GM12878 (cell line): Measurements from ENCODE around the gene SIDT1. TPM values are rescaled to one million over a fixed set of nuclear protein-coding genes. Genes with fewer than 3 reads are reported as not detected.

Experiments
- ATAC-seq: fragments of 200-7000 bp; cut with Tn5 transposase; 3 replicates; pipeline ENCODE4 v1.9.1; 2020; ENCODE audit warnings: mild to moderate bottlenecking, moderate library complexity
- BruUV-seq: library from RNA; stranded (reverse); fragments of 400-500 nt; replicated peaks from 2 replicates; lab custom pipeline; 2021; lab: Mats Ljungman, UMichigan
- CTCF ChIA-PET: fragments of 300-600 bp; sonication (Branson Sonifier 250); formaldehyde crosslinking; extraction: SDS; loops from one replicate; lab custom pipeline; 2021; ENCODE audit warnings: inconsistent platforms; lab: Yijun Ruan, JAX
- POLR2A ChIA-PET: fragments of 350-600 bp; formaldehyde crosslinking; extraction: SDS; loops from one replicate; lab custom pipeline; 2021; ENCODE audit warnings: inconsistent platforms; lab: Charles Lee
- RAD21 ChIA-PET: fragments of 300-600 bp; sonication (Branson Sonifier 250); formaldehyde crosslinking; loops from one replicate; lab custom pipeline; 2023; ENCODE audit warnings: antibody characterized with exemption; ENCODE audit not compliant: unreplicated experiment; lab: Charles Lee
- SMC1A ChIA-PET: fragments of 300-600 bp; sonication (Branson Sonifier 250); formaldehyde crosslinking; loops from one replicate; lab custom pipeline; 2023; ENCODE audit not compliant: unreplicated experiment, uncharacterized antibody; lab: Charles Lee
- DNase-seq: peaks from one replicate; pipeline ENCODE4 v3.0.0-alpha.2; 2011; ENCODE audit warnings: low read depth, low spot score
- FAIRE-seq: peaks from 3 replicates; lab custom pipeline; 2011; peaks lifted over from hg19 to GRCh38; lab: Jason Lieb, UNC
- H2AFZ ChIP-seq: 2 replicates; pipeline ENCODE4 v1.6.0; 2011; ENCODE audit warnings: low read depth, low read length, control low read depth; ENCODE audit not compliant: control insufficient read depth
- H3K27ac ChIP-seq: 2 replicates; pipeline ENCODE4 v1.5.1; 2011; ENCODE audit warnings: control low read depth; ENCODE audit not compliant: control insufficient read depth, insufficient read depth
- H3K27me3 ChIP-seq, 2 experiments: replicated peaks in 1 of 2; 2 replicates each; pipeline versions ENCODE4 v1.6.0 to v1.6.1; 2011; ENCODE audit warnings: low read length in 1 of 2; ENCODE audit not compliant: control insufficient read depth in 2 of 2, insufficient read depth in 2 of 2
- H3K36me3 ChIP-seq, 2 experiments: 2 replicates each; pipeline ENCODE4 v1.5.1; 2011; ENCODE audit warnings: low read length in 1 of 2; ENCODE audit not compliant: control insufficient read depth in 2 of 2, insufficient read depth in 2 of 2
- H3K4me1 ChIP-seq: 2 replicates; pipeline ENCODE4 v1.6.1; 2011; ENCODE audit warnings: mild to moderate bottlenecking, low read length, moderate library complexity, mixed read lengths; ENCODE audit not compliant: control insufficient read depth, insufficient read depth
- H3K4me2 ChIP-seq: 2 replicates; pipeline ENCODE4 v1.6.0; 2011; ENCODE audit warnings: control low read depth; ENCODE audit not compliant: control insufficient read depth, insufficient read depth
- H3K4me3 ChIP-seq: fragments of 200-600 bp; sonication (generic); 2 replicates; pipeline ENCODE4 v1.5.1; 2016
- H3K79me2 ChIP-seq: 2 replicates; pipeline ENCODE4 v1.6.0; 2011; ENCODE audit warnings: low read length; ENCODE audit not compliant: control insufficient read depth, insufficient read depth
- H3K9ac ChIP-seq: 2 replicates; pipeline ENCODE4 v1.8.0; 2011; ENCODE audit warnings: low read length, control low read depth, mixed read lengths; ENCODE audit not compliant: control insufficient read depth, insufficient read depth
- H3K9me3 ChIP-seq: replicated peaks from 3 replicates; pipeline ENCODE4 v1.5.1; 2011; ENCODE audit warnings: mild to moderate bottlenecking, low read length; ENCODE audit not compliant: control insufficient read depth, insufficient read depth
- H4K20me1 ChIP-seq: 2 replicates; pipeline ENCODE4 v1.6.0; 2011; ENCODE audit not compliant: control insufficient read depth, insufficient read depth
- KLF5 ChIP-seq: fragments of 450-650 bp; IDR thresholded peaks from 2 replicates; pipeline ENCODE4 v1.6.1; 2014; ENCODE audit warnings: mild to moderate bottlenecking; ENCODE audit not compliant: partially characterized antibody
- LARP7 ChIP-seq: fragments of 450-650 bp; IDR thresholded peaks from 2 replicates; pipeline ENCODE4 v1.6.1; 2017; ENCODE audit warnings: mild to moderate bottlenecking
- POU2F2 ChIP-seq: IDR thresholded peaks from 3 replicates; pipeline ENCODE4 v1.6.1; 2011; ENCODE audit warnings: low read depth, mild to moderate bottlenecking, low read length, borderline replicate concordance
- SMARCA5 ChIP-seq: fragments of 450-650 bp; IDR thresholded peaks from 2 replicates; pipeline ENCODE4 v1.6.1; 2017; ENCODE audit warnings: mild to moderate bottlenecking
- TAF1 ChIP-seq: IDR thresholded peaks from 2 replicates; pipeline ENCODE4 v1.6.1; 2011; ENCODE audit warnings: mild to moderate bottlenecking, low read depth, low read length, borderline replicate concordance
- WGBS: methylation state at CpG from one replicate; pipeline ENCODE4 v1.1.6; 2016; ENCODE audit warnings: low lambda C conversion rate; ENCODE audit not compliant: insufficient replicate concordance, insufficient coverage; ENCODE audit errors: missing lambda C conversion rate; 5-methylcytosine and 5-hydroxymethylcytosine counted together
- in situ Hi-C: fragments of 300-500 bp; cut with MboI; formaldehyde crosslinking; loops from 9 replicates; pipeline ENCODE4 v1.14.3; 2018; ENCODE audit warnings: mixed read lengths
- intact Hi-C: fragments of 100-400 bp; cut with micrococcal nuclease; formaldehyde crosslinking; loops from one replicate; pipeline ENCODE4 v1.14.2; 2022; ENCODE audit not compliant: unreplicated experiment
- polyA plus RNA-seq, 11 experiments: library from polyadenylated mRNA; depleted of rRNA in 4 of 11; unstranded in 6 of 11; stranded (reverse) in 5 of 11; fragments of >200 nt; fragmentation: Nextera tagmentation in 4 of 11; fragmentation: Illumina TruSeq in 1 of 11; extraction: Ambion mirVana in 4 of 11; extraction: Trizol in 1 of 11; gene quantifications; 1 replicate in 1 of 11; 2 replicates in 10 of 11; pipeline versions ENCODE4 v1.2.1 to v1.2.3, GENCODE V29; 2011 to 2016; ENCODE audit warnings: inconsistent platforms in 2 of 11, missing spikeins in 2 of 11, low read depth in 1 of 11
- total RNA-seq, 4 experiments: library from RNA; depleted of rRNA in 3 of 4; stranded (reverse); fragments of >200 nt in 3 of 4; fragmentation: Illumina TruSeq in 1 of 4; extraction: Trizol in 1 of 4; gene quantifications; 2 replicates each; pipeline versions ENCODE4 v1.2.1 to v1.2.3, GENCODE V29; 2013 to 2021
- TF ChIP-seq, protein P1 (sequence below): fragments of 450-650 bp; formaldehyde crosslinking; IDR thresholded peaks from 2 replicates; pipeline ENCODE4 v1.5.0; 2022; ENCODE audit warnings: mild to moderate bottlenecking, missing genetic modification characterization
- TF ChIP-seq, protein P2 (sequence below): IDR thresholded peaks from 2 replicates; pipeline ENCODE4 v1.6.1; 2011; ENCODE audit warnings: mild to moderate bottlenecking, low read depth, low read length, moderate library complexity; ENCODE audit not compliant: insufficient replicate concordance

SIDT1 gene
- total and polyA plus RNA-seq, 10 of the 15 experiments (the other 5 are each of a cell fraction or from before 2014, with no cell fraction given): 3.0 to 45.0 (median 26.6) TPM

DNA sequence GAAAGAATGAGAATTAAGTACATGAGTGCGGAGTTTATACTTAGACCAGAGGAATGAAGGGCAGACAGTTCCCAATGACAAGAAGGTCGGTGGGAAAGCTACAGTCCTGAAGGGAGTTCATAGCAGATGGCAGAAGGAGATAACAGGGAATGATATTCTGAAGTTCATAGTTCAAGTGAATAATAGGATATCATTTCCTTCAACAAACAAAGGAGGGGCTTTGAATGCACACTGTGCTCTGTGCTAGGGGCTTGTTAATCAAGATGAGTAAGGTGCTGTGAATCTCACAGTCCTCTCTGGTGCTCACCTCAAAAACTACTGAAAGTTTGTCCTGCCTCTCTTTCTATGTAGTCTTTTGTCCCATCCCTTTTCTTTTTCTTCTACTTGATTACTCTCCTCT, 41.9 kb downstream of the SIDT1 start:
- CTCF ChIA-PET: interaction anchor here (0.9 to 6.9 kb wide), 3 partner anchors 21 to 81 kb away, joined by 3 to 162 read pairs (median 140); no protein-coding TSS in a partner anchor
- intact Hi-C loops: no loop called here
- TF ChIP-seq, protein P1, sequence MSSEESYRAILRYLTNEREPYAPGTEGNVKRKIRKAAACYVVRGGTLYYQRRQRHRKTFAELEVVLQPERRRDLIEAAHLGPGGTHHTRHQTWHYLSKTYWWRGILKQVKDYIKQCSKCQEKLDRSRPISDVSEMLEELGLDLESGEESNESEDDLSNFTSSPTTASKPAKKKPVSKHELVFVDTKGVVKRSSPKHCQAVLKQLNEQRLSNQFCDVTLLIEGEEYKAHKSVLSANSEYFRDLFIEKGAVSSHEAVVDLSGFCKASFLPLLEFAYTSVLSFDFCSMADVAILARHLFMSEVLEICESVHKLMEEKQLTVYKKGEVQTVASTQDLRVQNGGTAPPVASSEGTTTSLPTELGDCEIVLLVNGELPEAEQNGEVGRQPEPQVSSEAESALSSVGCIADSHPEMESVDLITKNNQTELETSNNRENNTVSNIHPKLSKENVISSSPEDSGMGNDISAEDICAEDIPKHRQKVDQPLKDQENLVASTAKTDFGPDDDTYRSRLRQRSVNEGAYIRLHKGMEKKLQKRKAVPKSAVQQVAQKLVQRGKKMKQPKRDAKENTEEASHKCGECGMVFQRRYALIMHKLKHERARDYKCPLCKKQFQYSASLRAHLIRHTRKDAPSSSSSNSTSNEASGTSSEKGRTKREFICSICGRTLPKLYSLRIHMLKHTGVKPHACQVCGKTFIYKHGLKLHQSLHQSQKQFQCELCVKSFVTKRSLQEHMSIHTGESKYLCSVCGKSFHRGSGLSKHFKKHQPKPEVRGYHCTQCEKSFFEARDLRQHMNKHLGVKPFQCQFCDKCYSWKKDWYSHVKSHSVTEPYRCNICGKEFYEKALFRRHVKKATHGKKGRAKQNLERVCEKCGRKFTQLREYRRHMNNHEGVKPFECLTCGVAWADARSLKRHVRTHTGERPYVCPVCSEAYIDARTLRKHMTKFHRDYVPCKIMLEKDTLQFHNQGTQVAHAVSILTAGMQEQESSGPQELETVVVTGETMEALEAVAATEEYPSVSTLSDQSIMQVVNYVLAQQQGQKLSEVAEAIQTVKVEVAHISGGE (CRISPR knock-in tag): no peak
- TF ChIP-seq, all 136 proteins: peak for 0
- FAIRE-seq (no peak), ATAC-seq (no peak), DNase-seq (no peak)
- H3K9me3 ChIP-seq: no peaks in the 10 kb centered on the region
- BruUV-seq: no TSS peak
- H3K27me3 ChIP-seq: no peaks in the 10 kb centered on the region
- no peak overlapping the region for H3K27ac ChIP-seq
- peaks cover 0 to 10% of the 10 kb centered on the region in 2 experiments; a peak in 1 of 4 replicates for H3K36me3 ChIP-seq
- no peaks in the 10 kb centered on the region for H4K20me1 ChIP-seq
- in situ Hi-C loops: loop anchor here (5.0 kb wide), 1 partner anchor 82 kb away; no protein-coding TSS in a partner anchor
- H3K4me1 ChIP-seq: no peaks in the 10 kb centered on the region
- no peak overlapping the region for H3K4me2 ChIP-seq
- ChIA-PET RAD21 (no interaction called here), POLR2A (no interaction called here), SMC1A (interaction anchor here (1.2 to 5.7 kb wide), 2 partner anchors 14 to 81 kb away, joined by 3 to 95 read pairs; no protein-coding TSS in a partner anchor)
- H2AFZ ChIP-seq: no peak overlapping the region
- 83% methylated on average over 2 of the region's 2 CpGs for WGBS
- H3K79me2 ChIP-seq: no peaks in the 10 kb centered on the region
- no peak overlapping the region for H3K4me3 ChIP-seq
- H3K9ac ChIP-seq: no peak overlapping the region

DNA sequence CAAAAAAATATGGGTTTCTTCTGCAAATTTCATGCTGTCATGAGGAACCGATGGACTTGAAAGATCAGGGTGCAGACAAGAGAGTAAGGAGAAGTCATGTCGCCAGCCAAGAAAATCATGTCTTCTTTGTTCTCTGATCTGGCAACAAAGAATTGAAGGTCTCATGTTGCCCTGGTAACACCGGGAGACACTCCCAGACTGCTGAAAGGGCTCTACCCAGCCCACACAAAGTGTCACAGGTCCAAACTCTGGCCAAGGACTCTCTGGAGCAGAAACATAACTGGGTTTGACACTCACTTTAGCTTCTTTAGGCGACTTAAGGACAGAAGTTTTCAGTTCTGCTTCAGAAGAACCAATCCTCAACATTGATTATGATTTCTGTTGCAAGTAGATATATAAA, 42.9 kb downstream of the SIDT1 start:
- BruUV-seq: no TSS peak
- TF ChIP-seq TAF1: no peak
- TF ChIP-seq SMARCA5: no peak
- no peak for TF ChIP-seq LARP7
- TF ChIP-seq, protein P2, sequence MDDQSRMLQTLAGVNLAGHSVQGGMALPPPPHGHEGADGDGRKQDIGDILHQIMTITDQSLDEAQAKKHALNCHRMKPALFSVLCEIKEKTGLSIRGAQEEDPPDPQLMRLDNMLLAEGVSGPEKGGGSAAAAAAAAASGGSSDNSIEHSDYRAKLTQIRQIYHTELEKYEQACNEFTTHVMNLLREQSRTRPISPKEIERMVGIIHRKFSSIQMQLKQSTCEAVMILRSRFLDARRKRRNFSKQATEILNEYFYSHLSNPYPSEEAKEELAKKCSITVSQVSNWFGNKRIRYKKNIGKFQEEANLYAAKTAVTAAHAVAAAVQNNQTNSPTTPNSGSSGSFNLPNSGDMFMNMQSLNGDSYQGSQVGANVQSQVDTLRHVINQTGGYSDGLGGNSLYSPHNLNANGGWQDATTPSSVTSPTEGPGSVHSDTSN: no peak
- TF ChIP-seq KLF5: no peak
- TF ChIP-seq POU2F2: no peak
- in situ Hi-C loops: no loop called here
- POLR2A ChIA-PET: no interaction called here
- Histone ChIP-seq H3K27ac (no peak overlapping the region), H3K9ac (no peak overlapping the region), H2AFZ (no peak overlapping the region), H3K4me2 (no peak overlapping the region), H3K9me3 (no peaks in the 10 kb centered on the region), H3K36me3 (peaks cover 0 to 15% of the 10 kb centered on the region in 2 experiments; a peak in 2 of 4 replicates), H3K4me3 (no peak overlapping the region), H3K27me3 (no peaks in the 10 kb centered on the region), H3K4me1 (no peaks in the 10 kb centered on the region), H4K20me1 (no peaks in the 10 kb centered on the region), H3K79me2 (no peaks in the 10 kb centered on the region)
- RAD21 ChIA-PET: interaction anchor here (1.0 to 3.9 kb wide), 2 partner anchors 79 to 82 kb away, joined by 5 to 56 read pairs; no protein-coding TSS in a partner anchor
- intact Hi-C loops: no loop called here
- SMC1A ChIA-PET: interaction anchor here (0.6 to 5.7 kb wide), 8 partner anchors 11 to 338 kb away, joined by 3 to 95 read pairs (median 4); partner anchors contain the start of gene SPICE1
- CTCF ChIA-PET: interaction anchor here (0.8 to 6.9 kb wide), 5 partner anchors 12 to 82 kb away, joined by 3 to 162 read pairs (median 36); no protein-coding TSS in a partner anchor
- ATAC-seq (no peak), FAIRE-seq (no peak), DNase-seq (no peak)
- 64% methylated on average over 4 of the region's 4 CpGs for WGBS
